Measurements from ENCODE around the gene RNF182. TPM values are rescaled to one million over a fixed set of nuclear protein-coding genes. Genes with fewer than 3 reads are reported as not detected.
A peak's percentile ranks its signal among the peaks of the same experiment; 100 is the strongest.

RNF182 gene
- total RNA-seq, 1 donor from 2014 or later: 15.3 TPM

- Mint-ChIP-seq H3K9me3 (no peaks in the 10 kb centered on the region), H3K4me3 (no peak overlapping the region), H3K27ac (no peak overlapping the region), H3K4me1 (peaks cover 24% of the 10 kb centered on the region), H3K36me3 (no peaks in the 10 kb centered on the region), H3K27me3 (ENCODE audit: insufficient read depth, low read depth) (peaks cover 4% of the 10 kb centered on the region)
- no peaks in the 10 kb centered on the region for H3K36me3 ChIP-seq
- peaks cover 28% of the 10 kb centered on the region for H3K4me1 ChIP-seq
- H4K20me1 ChIP-seq (ENCODE audit: low read depth): no peaks in the 10 kb centered on the region
- no peak overlapping the region for H3K27ac ChIP-seq
- no peaks in the 10 kb centered on the region for H3K27me3 ChIP-seq
- no peaks in the 10 kb centered on the region for H3K9me3 ChIP-seq (ENCODE audit: low read depth)
- H3K4me3 ChIP-seq: no peak overlapping the region
- H3K9ac ChIP-seq: no peak overlapping the region
- H2AFZ ChIP-seq (replicated peaks): no peak overlapping the region
- H3K4me2 ChIP-seq: peak overlapping the region; percentile 72
- peaks cover 10% of the 10 kb centered on the region for H3F3A ChIP-seq (ENCODE audit: low read depth)
- no peaks in the 10 kb centered on the region for H3K79me2 ChIP-seq (ENCODE audit: low read depth)
- DNase-seq (ENCODE audit: low spot score): no peak
- TF ChIP-seq EZH2phosphoT487 (IDR thresholded peaks at IDR 0.05) (no peak), EZH2 (IDR thresholded peaks at IDR 0.05) (no peak)
- TF ChIP-seq, protein P1, sequence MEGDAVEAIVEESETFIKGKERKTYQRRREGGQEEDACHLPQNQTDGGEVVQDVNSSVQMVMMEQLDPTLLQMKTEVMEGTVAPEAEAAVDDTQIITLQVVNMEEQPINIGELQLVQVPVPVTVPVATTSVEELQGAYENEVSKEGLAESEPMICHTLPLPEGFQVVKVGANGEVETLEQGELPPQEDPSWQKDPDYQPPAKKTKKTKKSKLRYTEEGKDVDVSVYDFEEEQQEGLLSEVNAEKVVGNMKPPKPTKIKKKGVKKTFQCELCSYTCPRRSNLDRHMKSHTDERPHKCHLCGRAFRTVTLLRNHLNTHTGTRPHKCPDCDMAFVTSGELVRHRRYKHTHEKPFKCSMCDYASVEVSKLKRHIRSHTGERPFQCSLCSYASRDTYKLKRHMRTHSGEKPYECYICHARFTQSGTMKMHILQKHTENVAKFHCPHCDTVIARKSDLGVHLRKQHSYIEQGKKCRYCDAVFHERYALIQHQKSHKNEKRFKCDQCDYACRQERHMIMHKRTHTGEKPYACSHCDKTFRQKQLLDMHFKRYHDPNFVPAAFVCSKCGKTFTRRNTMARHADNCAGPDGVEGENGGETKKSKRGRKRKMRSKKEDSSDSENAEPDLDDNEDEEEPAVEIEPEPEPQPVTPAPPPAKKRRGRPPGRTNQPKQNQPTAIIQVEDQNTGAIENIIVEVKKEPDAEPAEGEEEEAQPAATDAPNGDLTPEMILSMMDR (IDR thresholded peaks at IDR 0.05): no peak
These were observed 85.5 kb downstream of the RNF182 start for GRCh38 chr6:14010275-14010674.

- peaks cover 4% of the 10 kb centered on the region for H4K20me1 ChIP-seq (ENCODE audit: low read depth)
- no peak overlapping the region for H3K4me2 ChIP-seq
- no peaks in the 10 kb centered on the region for H3K9me3 ChIP-seq (ENCODE audit: low read depth)
- Mint-ChIP-seq H3K27ac (no peak overlapping the region), H3K36me3 (no peaks in the 10 kb centered on the region), H3K27me3 (ENCODE audit: insufficient read depth, low read depth) (peaks cover 6% of the 10 kb centered on the region), H3K9me3 (no peaks in the 10 kb centered on the region), H3K4me1 (peaks cover 43% of the 10 kb centered on the region), H3K4me3 (no peak overlapping the region)
- peaks cover 43% of the 10 kb centered on the region for H3K4me1 ChIP-seq
- H3K27ac ChIP-seq: no peak overlapping the region
- no peaks in the 10 kb centered on the region for H3K36me3 ChIP-seq
- H3F3A ChIP-seq (ENCODE audit: low read depth): peaks cover 27% of the 10 kb centered on the region
- DNase-seq (ENCODE audit: low spot score): no peak
- no peak for TF ChIP-seq EZH2phosphoT487 (IDR thresholded peaks at IDR 0.05)
- no peak for TF ChIP-seq EZH2 (IDR thresholded peaks at IDR 0.05)
- TF ChIP-seq, protein P1 (IDR thresholded peaks at IDR 0.05): no peak
- no peaks in the 10 kb centered on the region for H3K79me2 ChIP-seq (ENCODE audit: low read depth)
- H3K9ac ChIP-seq: no peak overlapping the region
- peaks cover 6% of the 10 kb centered on the region for H3K27me3 ChIP-seq
- H2AFZ ChIP-seq (replicated peaks): no peak overlapping the region
- no peak overlapping the region for H3K4me3 ChIP-seq
These were observed 87.7 kb downstream of the RNF182 start for GRCh38 chr6:14012313-14013030.

- H3K79me2 ChIP-seq (ENCODE audit: low read depth): no peaks in the 10 kb centered on the region
- H3K4me1 Mint-ChIP-seq: peaks cover 29% of the 10 kb centered on the region
- H3K4me1 ChIP-seq: peaks cover 27% of the 10 kb centered on the region
- H2AFZ ChIP-seq (replicated peaks): no peak overlapping the region
- H3K27ac ChIP-seq: no peak overlapping the region
- no peak overlapping the region for H3K9ac ChIP-seq
- no peak overlapping the region for H3K4me3 ChIP-seq
- peaks cover 4% of the 10 kb centered on the region for H4K20me1 ChIP-seq (ENCODE audit: low read depth)
- H3K27me3 ChIP-seq: peaks cover 22% of the 10 kb centered on the region
- H3K36me3 Mint-ChIP-seq: no peaks in the 10 kb centered on the region
- H3K36me3 ChIP-seq: no peaks in the 10 kb centered on the region
- H3F3A ChIP-seq (ENCODE audit: low read depth): peaks cover 21% of the 10 kb centered on the region
- H3K27ac Mint-ChIP-seq: peak overlapping the region; percentile 29
- peaks cover 6% of the 10 kb centered on the region for H3K27me3 Mint-ChIP-seq (ENCODE audit: insufficient read depth, low read depth)
- no peak for DNase-seq (ENCODE audit: low spot score)
- TF ChIP-seq EZH2phosphoT487 (IDR thresholded peaks at IDR 0.05) (no peak), EZH2 (IDR thresholded peaks at IDR 0.05) (no peak)
- TF ChIP-seq, protein P1 (IDR thresholded peaks at IDR 0.05): no peak
- H3K9me3 ChIP-seq (ENCODE audit: low read depth): no peaks in the 10 kb centered on the region
- H3K4me3 Mint-ChIP-seq: no peak overlapping the region
- peaks cover 2% of the 10 kb centered on the region for H3K9me3 Mint-ChIP-seq
- H3K4me2 ChIP-seq: peak overlapping the region; percentile 74
These were observed 91.2 kb downstream of the RNF182 start for GRCh38 chr6:14015964-14016363.
